ENCODE results near the gene NR6A1.

DNA sequence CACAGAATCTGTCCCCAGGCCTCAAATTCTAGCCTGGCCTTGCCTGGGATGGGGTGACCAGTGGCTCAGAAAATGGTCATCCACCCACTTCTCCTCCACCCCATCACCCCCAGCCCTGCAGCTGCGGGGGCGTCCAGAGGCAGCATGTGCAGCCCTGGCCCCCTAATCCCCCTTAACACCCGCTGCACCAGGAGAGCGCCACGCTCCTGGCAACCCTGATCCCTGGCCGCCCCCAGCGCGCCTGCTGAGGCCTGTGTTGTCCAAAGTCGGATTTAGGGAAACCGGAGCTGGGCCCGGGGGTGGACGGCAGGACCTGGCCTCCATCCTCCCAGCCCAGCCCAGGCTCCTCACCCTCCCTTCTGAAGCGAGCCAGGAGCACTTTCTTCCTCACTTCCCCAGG lies 285.9 kb downstream of the NR6A1 start:
- TF ChIP-seq, protein P1, sequence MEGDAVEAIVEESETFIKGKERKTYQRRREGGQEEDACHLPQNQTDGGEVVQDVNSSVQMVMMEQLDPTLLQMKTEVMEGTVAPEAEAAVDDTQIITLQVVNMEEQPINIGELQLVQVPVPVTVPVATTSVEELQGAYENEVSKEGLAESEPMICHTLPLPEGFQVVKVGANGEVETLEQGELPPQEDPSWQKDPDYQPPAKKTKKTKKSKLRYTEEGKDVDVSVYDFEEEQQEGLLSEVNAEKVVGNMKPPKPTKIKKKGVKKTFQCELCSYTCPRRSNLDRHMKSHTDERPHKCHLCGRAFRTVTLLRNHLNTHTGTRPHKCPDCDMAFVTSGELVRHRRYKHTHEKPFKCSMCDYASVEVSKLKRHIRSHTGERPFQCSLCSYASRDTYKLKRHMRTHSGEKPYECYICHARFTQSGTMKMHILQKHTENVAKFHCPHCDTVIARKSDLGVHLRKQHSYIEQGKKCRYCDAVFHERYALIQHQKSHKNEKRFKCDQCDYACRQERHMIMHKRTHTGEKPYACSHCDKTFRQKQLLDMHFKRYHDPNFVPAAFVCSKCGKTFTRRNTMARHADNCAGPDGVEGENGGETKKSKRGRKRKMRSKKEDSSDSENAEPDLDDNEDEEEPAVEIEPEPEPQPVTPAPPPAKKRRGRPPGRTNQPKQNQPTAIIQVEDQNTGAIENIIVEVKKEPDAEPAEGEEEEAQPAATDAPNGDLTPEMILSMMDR (conservative IDR thresholded peaks at IDR 0.05; ENCODE audit: low read depth, low read length) = no peak
- TF ChIP-seq EZH2phosphoT487 (IDR thresholded peaks at IDR 0.05; ENCODE audit: borderline replicate concordance, low read length) = no peak
- TF ChIP-seq EZH2 (IDR thresholded peaks at IDR 0.05; ENCODE audit: low read length, unreplicated experiment) = no peak
